ENCODE measurements around the gene STK10.

DNA sequence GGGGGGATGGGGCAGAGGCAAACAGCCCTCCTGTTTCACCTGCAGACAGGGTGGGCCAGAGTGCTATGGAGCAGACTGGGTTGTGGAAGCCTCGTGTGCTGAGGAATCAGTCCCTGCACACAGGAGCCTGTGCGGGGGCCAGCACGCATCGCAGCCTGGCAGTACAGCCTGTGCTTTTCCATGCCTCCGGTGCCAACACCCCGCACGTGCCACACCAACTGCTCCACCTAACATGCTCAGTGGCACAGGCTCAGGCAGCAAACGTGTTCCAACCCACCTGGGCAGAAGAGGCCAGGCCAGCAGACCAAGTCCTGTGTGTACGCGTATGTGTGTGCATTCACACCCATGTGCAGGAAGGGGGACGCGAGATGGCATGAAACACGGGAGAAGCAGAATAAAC, 144.2 kb downstream of the STK10 start:
- TF ChIP-seq CTCF (IDR thresholded peaks at IDR 0.05; ENCODE audit: low read depth, low read length, missing input control) (no peak), GABPA (IDR thresholded peaks at IDR 0.05 in 1 of 2, conservative IDR thresholded peaks at IDR 0.05 in 1 of 2) (no peak), MAX (IDR thresholded peaks at IDR 0.05) (no peak), FOXA1 (IDR thresholded peaks at IDR 0.05) (no peak), RAD21 (IDR thresholded peaks at IDR 0.05) (no peak), SP1 (IDR thresholded peaks at IDR 0.05) (no peak), YY1 (IDR thresholded peaks at IDR 0.05) (no peak), EGR1 (IDR thresholded peaks at IDR 0.05; ENCODE audit: low read depth in 2 of 2) (no peak), TAF1 (conservative IDR thresholded peaks at IDR 0.05) (no peak), JUND (IDR thresholded peaks at IDR 0.05) (no peak), RXRA (IDR thresholded peaks at IDR 0.05) (no peak)
- TF ChIP-seq, protein P1, sequence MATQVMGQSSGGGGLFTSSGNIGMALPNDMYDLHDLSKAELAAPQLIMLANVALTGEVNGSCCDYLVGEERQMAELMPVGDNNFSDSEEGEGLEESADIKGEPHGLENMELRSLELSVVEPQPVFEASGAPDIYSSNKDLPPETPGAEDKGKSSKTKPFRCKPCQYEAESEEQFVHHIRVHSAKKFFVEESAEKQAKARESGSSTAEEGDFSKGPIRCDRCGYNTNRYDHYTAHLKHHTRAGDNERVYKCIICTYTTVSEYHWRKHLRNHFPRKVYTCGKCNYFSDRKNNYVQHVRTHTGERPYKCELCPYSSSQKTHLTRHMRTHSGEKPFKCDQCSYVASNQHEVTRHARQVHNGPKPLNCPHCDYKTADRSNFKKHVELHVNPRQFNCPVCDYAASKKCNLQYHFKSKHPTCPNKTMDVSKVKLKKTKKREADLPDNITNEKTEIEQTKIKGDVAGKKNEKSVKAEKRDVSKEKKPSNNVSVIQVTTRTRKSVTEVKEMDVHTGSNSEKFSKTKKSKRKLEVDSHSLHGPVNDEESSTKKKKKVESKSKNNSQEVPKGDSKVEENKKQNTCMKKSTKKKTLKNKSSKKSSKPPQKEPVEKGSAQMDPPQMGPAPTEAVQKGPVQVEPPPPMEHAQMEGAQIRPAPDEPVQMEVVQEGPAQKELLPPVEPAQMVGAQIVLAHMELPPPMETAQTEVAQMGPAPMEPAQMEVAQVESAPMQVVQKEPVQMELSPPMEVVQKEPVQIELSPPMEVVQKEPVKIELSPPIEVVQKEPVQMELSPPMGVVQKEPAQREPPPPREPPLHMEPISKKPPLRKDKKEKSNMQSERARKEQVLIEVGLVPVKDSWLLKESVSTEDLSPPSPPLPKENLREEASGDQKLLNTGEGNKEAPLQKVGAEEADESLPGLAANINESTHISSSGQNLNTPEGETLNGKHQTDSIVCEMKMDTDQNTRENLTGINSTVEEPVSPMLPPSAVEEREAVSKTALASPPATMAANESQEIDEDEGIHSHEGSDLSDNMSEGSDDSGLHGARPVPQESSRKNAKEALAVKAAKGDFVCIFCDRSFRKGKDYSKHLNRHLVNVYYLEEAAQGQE (IDR thresholded peaks at IDR 0.05), result no peak
- TF ChIP-seq, protein P2, sequence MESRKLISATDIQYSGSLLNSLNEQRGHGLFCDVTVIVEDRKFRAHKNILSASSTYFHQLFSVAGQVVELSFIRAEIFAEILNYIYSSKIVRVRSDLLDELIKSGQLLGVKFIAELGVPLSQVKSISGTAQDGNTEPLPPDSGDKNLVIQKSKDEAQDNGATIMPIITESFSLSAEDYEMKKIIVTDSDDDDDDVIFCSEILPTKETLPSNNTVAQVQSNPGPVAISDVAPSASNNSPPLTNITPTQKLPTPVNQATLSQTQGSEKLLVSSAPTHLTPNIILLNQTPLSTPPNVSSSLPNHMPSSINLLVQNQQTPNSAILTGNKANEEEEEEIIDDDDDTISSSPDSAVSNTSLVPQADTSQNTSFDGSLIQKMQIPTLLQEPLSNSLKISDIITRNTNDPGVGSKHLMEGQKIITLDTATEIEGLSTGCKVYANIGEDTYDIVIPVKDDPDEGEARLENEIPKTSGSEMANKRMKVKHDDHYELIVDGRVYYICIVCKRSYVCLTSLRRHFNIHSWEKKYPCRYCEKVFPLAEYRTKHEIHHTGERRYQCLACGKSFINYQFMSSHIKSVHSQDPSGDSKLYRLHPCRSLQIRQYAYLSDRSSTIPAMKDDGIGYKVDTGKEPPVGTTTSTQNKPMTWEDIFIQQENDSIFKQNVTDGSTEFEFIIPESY (IDR thresholded peaks at IDR 0.05), result no peak
